ENCODE measurements around the gene TTC39B.

The TTC39B gene

GRCh38 chr9:15178631-15179030 is 128.4 kb downstream of the TTC39B start:
- Mint-ChIP-seq H3K27me3 (no peaks in the 10 kb centered on the region), H3K9me3 (no peaks in the 10 kb centered on the region), H3K4me3 (no peak overlapping the region), H3K4me1 (no peaks in the 10 kb centered on the region), H3K27ac (no peak overlapping the region), H3K36me3 (peaks cover 3% of the 10 kb centered on the region)
- DNase-seq (ENCODE audit: low spot score in 2 of 2) (no peak), ATAC-seq (ENCODE audit: low read depth) (no peak)

GRCh38 chr9:15176836-15177235 is 130.2 kb downstream of the TTC39B start:
- ATAC-seq (ENCODE audit: low read depth) (no peak), DNase-seq (ENCODE audit: low spot score in 2 of 2) (no peak)
- H3K27me3 Mint-ChIP-seq = no peaks in the 10 kb centered on the region
- H3K27ac Mint-ChIP-seq = no peak overlapping the region
- no peaks in the 10 kb centered on the region for H3K9me3 Mint-ChIP-seq
- no peak overlapping the region for H3K4me3 Mint-ChIP-seq
- no peaks in the 10 kb centered on the region for H3K4me1 Mint-ChIP-seq
- H3K36me3 Mint-ChIP-seq = peaks cover 1% of the 10 kb centered on the region

- Mint-ChIP-seq H3K9me3 (no peaks in the 10 kb centered on the region), H3K36me3 (no peaks in the 10 kb centered on the region), H3K27me3 (no peaks in the 10 kb centered on the region), H3K27ac (no peak overlapping the region), H3K4me3 (no peak overlapping the region), H3K4me1 (no peaks in the 10 kb centered on the region)
- ATAC-seq (ENCODE audit: low read depth) = no peak
- DNase-seq (ENCODE audit: low spot score in 2 of 2) = no peak
Observed at GRCh38 chr9:15163931-15164330, 143.1 kb downstream of the TTC39B start.

GRCh38 chr9:15161753-15162152 is 145.3 kb downstream of the TTC39B start:
- Mint-ChIP-seq H3K36me3 (no peaks in the 10 kb centered on the region), H3K27ac (no peak overlapping the region), H3K27me3 (no peaks in the 10 kb centered on the region), H3K4me1 (no peaks in the 10 kb centered on the region), H3K4me3 (no peak overlapping the region), H3K9me3 (no peaks in the 10 kb centered on the region)
- DNase-seq (ENCODE audit: low spot score in 2 of 2) (no peak), ATAC-seq (ENCODE audit: low read depth) (no peak)

- H3K9me3 Mint-ChIP-seq = no peaks in the 10 kb centered on the region
- no peaks in the 10 kb centered on the region for H3K4me1 Mint-ChIP-seq
- no peak overlapping the region for H3K27ac Mint-ChIP-seq
- ATAC-seq (ENCODE audit: low read depth) (no peak), DNase-seq (ENCODE audit: low spot score in 2 of 2) (no peak)
- no peaks in the 10 kb centered on the region for H3K27me3 Mint-ChIP-seq
- no peak overlapping the region for H3K4me3 Mint-ChIP-seq
- H3K36me3 Mint-ChIP-seq = no peaks in the 10 kb centered on the region
Observed at GRCh38 chr9:15160673-15161072, 146.3 kb downstream of the TTC39B start.

- H3K27ac Mint-ChIP-seq = no peak overlapping the region
- H3K4me1 Mint-ChIP-seq = no peaks in the 10 kb centered on the region
- H3K4me3 Mint-ChIP-seq = no peak overlapping the region
- peaks cover 3% of the 10 kb centered on the region for H3K27me3 Mint-ChIP-seq
- H3K9me3 Mint-ChIP-seq = no peaks in the 10 kb centered on the region
- no peak for DNase-seq (ENCODE audit: low spot score in 2 of 2)
- ATAC-seq (ENCODE audit: low read depth) = no peak
- H3K36me3 Mint-ChIP-seq = no peaks in the 10 kb centered on the region
Observed at GRCh38 chr9:15158064-15158463, 149.0 kb downstream of the TTC39B start.

GRCh38 chr9:15157381-15157780 is 149.6 kb downstream of the TTC39B start:
- no peaks in the 10 kb centered on the region for H3K4me1 Mint-ChIP-seq
- H3K4me3 Mint-ChIP-seq = no peak overlapping the region
- peaks cover 3% of the 10 kb centered on the region for H3K27me3 Mint-ChIP-seq
- no peaks in the 10 kb centered on the region for H3K36me3 Mint-ChIP-seq
- ATAC-seq (ENCODE audit: low read depth) = no peak
- H3K9me3 Mint-ChIP-seq = no peaks in the 10 kb centered on the region
- no peak overlapping the region for H3K27ac Mint-ChIP-seq
- no peak for DNase-seq (ENCODE audit: low spot score in 2 of 2)

GRCh38 chr9:15156241-15156640 is 150.8 kb downstream of the TTC39B start:
- peaks cover 7% of the 10 kb centered on the region for H3K27me3 Mint-ChIP-seq
- ATAC-seq (ENCODE audit: low read depth) = no peak
- H3K36me3 Mint-ChIP-seq = no peaks in the 10 kb centered on the region
- no peaks in the 10 kb centered on the region for H3K4me1 Mint-ChIP-seq
- no peak overlapping the region for H3K4me3 Mint-ChIP-seq
- DNase-seq (ENCODE audit: low spot score in 2 of 2) = no peak
- no peaks in the 10 kb centered on the region for H3K9me3 Mint-ChIP-seq
- no peak overlapping the region for H3K27ac Mint-ChIP-seq

- ATAC-seq (ENCODE audit: low read depth) (no peak), DNase-seq (ENCODE audit: low spot score in 2 of 2) (no peak)
- H3K27me3 Mint-ChIP-seq = peaks cover 8% of the 10 kb centered on the region
- H3K4me3 Mint-ChIP-seq = no peak overlapping the region
- H3K36me3 Mint-ChIP-seq = no peaks in the 10 kb centered on the region
- H3K27ac Mint-ChIP-seq = no peak overlapping the region
- no peaks in the 10 kb centered on the region for H3K9me3 Mint-ChIP-seq
- H3K4me1 Mint-ChIP-seq = no peaks in the 10 kb centered on the region
Observed at GRCh38 chr9:15155826-15156225, 151.2 kb downstream of the TTC39B start.

- DNase-seq (ENCODE audit: low spot score in 2 of 2) = no peak
- Mint-ChIP-seq H3K4me3 (no peak overlapping the region), H3K4me1 (no peaks in the 10 kb centered on the region), H3K27me3 (peaks cover 8% of the 10 kb centered on the region), H3K27ac (no peak overlapping the region), H3K36me3 (no peaks in the 10 kb centered on the region), H3K9me3 (no peaks in the 10 kb centered on the region)
- ATAC-seq (ENCODE audit: low read depth) = no peak
Observed at GRCh38 chr9:15155323-15155722, 151.7 kb downstream of the TTC39B start.

GRCh38 chr9:15154677-15155076 is 152.3 kb downstream of the TTC39B start:
- Mint-ChIP-seq H3K9me3 (no peaks in the 10 kb centered on the region), H3K36me3 (no peaks in the 10 kb centered on the region), H3K27me3 (peaks cover 8% of the 10 kb centered on the region), H3K27ac (no peak overlapping the region), H3K4me3 (no peak overlapping the region), H3K4me1 (no peaks in the 10 kb centered on the region)
- ATAC-seq (ENCODE audit: low read depth) (no peak), DNase-seq (ENCODE audit: low spot score in 2 of 2) (no peak)

- Mint-ChIP-seq H3K4me1 (no peaks in the 10 kb centered on the region), H3K4me3 (no peak overlapping the region), H3K36me3 (no peaks in the 10 kb centered on the region), H3K9me3 (no peaks in the 10 kb centered on the region), H3K27ac (no peak overlapping the region), H3K27me3 (peaks cover 10% of the 10 kb centered on the region)
- DNase-seq (ENCODE audit: low spot score in 2 of 2) (no peak), ATAC-seq (ENCODE audit: low read depth) (no peak)
Observed at GRCh38 chr9:15153961-15154360, 153.1 kb downstream of the TTC39B start.

- Mint-ChIP-seq H3K9me3 (no peaks in the 10 kb centered on the region), H3K27ac (no peak overlapping the region), H3K36me3 (no peaks in the 10 kb centered on the region), H3K4me1 (no peaks in the 10 kb centered on the region), H3K27me3 (peaks cover 10% of the 10 kb centered on the region), H3K4me3 (no peak overlapping the region)
- DNase-seq (ENCODE audit: low spot score in 2 of 2) (no peak), ATAC-seq (ENCODE audit: low read depth) (no peak)
Observed at GRCh38 chr9:15150939-15151338, 156.1 kb downstream of the TTC39B start.

- H3K27ac Mint-ChIP-seq = no peak overlapping the region
- no peak overlapping the region for H3K4me3 Mint-ChIP-seq
- DNase-seq (ENCODE audit: low spot score in 2 of 2) (no peak), ATAC-seq (ENCODE audit: low read depth) (no peak)
- H3K9me3 Mint-ChIP-seq = no peaks in the 10 kb centered on the region
- H3K27me3 Mint-ChIP-seq = peaks cover 10% of the 10 kb centered on the region
- H3K36me3 Mint-ChIP-seq = no peaks in the 10 kb centered on the region
- H3K4me1 Mint-ChIP-seq = no peaks in the 10 kb centered on the region
Observed at GRCh38 chr9:15149450-15149849, 157.6 kb downstream of the TTC39B start.

- ATAC-seq (ENCODE audit: low read depth) (no peak), DNase-seq (ENCODE audit: low spot score in 2 of 2) (no peak)
- Mint-ChIP-seq H3K4me3 (no peak overlapping the region), H3K27ac (no peak overlapping the region), H3K9me3 (no peaks in the 10 kb centered on the region), H3K4me1 (no peaks in the 10 kb centered on the region), H3K36me3 (no peaks in the 10 kb centered on the region), H3K27me3 (peaks cover 5% of the 10 kb centered on the region)
Observed at GRCh38 chr9:15146268-15146700, 160.7 kb downstream of the TTC39B start.
